ENCODE measurements around the gene SPATS2. TPM values are rescaled to one million over a fixed set of nuclear protein-coding genes. Genes with fewer than 3 reads are reported as not detected.

Gene SPATS2
- total and polyA plus RNA-seq, 3 donors from 2014 or later = 47.1 to 67.5 (median 65.0) TPM

- no peak overlapping the region for H3K27ac ChIP-seq
Measured at GRCh38 chr12:49524660-49525324, 157.5 kb downstream of the SPATS2 start.

GRCh38 chr12:49525942-49526341, 158.7 kb downstream of the SPATS2 start:
- H3K36me3 ChIP-seq (ENCODE audit: low read depth, missing control alignments) = no peaks in the 10 kb centered on the region
- H3K4me3 ChIP-seq = no peak overlapping the region
- 92 to 93% methylated on average over 7 of the region's 7 CpGs for WGBS, 2 donors
- DNase-seq = no peak
- H3K27me3 ChIP-seq = no peaks in the 10 kb centered on the region
- H3K4me1 ChIP-seq = no peaks in the 10 kb centered on the region
- TF ChIP-seq POLR2A (IDR thresholded peaks at IDR 0.05) = no peak
- TF ChIP-seq CTCF (IDR thresholded peaks at IDR 0.05) = no peak
- no peak overlapping the region for H3K27ac ChIP-seq
- no peaks in the 10 kb centered on the region for H3K9me3 ChIP-seq
- intact Hi-C loops (cut with DNase I; ENCODE audit: low total_unique reads) = no loop called here

More at GRCh38 chr12:49524660-49525324, 157.5 kb downstream of the SPATS2 start:
- intact Hi-C loops (cut with DNase I; ENCODE audit: low total_unique reads) = no loop called here
- Histone ChIP-seq H3K4me1 (no peaks in the 10 kb centered on the region), H3K27me3 (no peaks in the 10 kb centered on the region), H3K9me3 (no peaks in the 10 kb centered on the region), H3K4me3 (no peak overlapping the region), H3K36me3 (ENCODE audit: low read depth, missing control alignments) (no peaks in the 10 kb centered on the region)
- no peak for DNase-seq
- 78% methylated on average over 6 of the region's 6 CpGs for WGBS, 2 donors
- TF ChIP-seq POLR2A (IDR thresholded peaks at IDR 0.05) (no peak), CTCF (IDR thresholded peaks at IDR 0.05) (no peak)

- Histone ChIP-seq H3K9me3 (no peaks in the 10 kb centered on the region), H3K4me1 (no peaks in the 10 kb centered on the region), H3K27ac (no peak overlapping the region), H3K4me3 (no peak overlapping the region), H3K27me3 (no peaks in the 10 kb centered on the region), H3K36me3 (ENCODE audit: low read depth, missing control alignments) (no peaks in the 10 kb centered on the region)
- WGBS, 2 donors = 91 to 93% methylated on average over 7 of the region's 7 CpGs
- intact Hi-C loops (cut with DNase I; ENCODE audit: low total_unique reads) = no loop called here
- TF ChIP-seq POLR2A (IDR thresholded peaks at IDR 0.05) (no peak), CTCF (IDR thresholded peaks at IDR 0.05) (no peak)
- no peak for DNase-seq
Measured at GRCh38 chr12:49527361-49528130, 160.3 kb downstream of the SPATS2 start.

GRCh38 chr12:49529414-49529813, 162.2 kb downstream of the SPATS2 start:
- TF ChIP-seq CTCF (IDR thresholded peaks at IDR 0.05) (no peak), POLR2A (IDR thresholded peaks at IDR 0.05) (no peak)
- H3K27ac ChIP-seq = no peak overlapping the region
- no peaks in the 10 kb centered on the region for H3K36me3 ChIP-seq (ENCODE audit: low read depth, missing control alignments)
- no peak for DNase-seq
- no peak overlapping the region for H3K4me3 ChIP-seq
- H3K4me1 ChIP-seq = no peaks in the 10 kb centered on the region
- H3K27me3 ChIP-seq = no peaks in the 10 kb centered on the region
- H3K9me3 ChIP-seq = no peaks in the 10 kb centered on the region
- intact Hi-C loops (cut with DNase I; ENCODE audit: low total_unique reads) = no loop called here
- WGBS, 2 donors = 57 to 67% methylated on average over 1 of the region's 1 CpG

Measured in testis (tissue), 3 donors.